ENCODE data around the gene RIPK3.

Gene RIPK3

GRCh38 chr14:24296341-24297157 is 43.2 kb downstream of the RIPK3 start:
- Histone ChIP-seq H3K9me3 (ENCODE audit: control insufficient read depth, low read length) (no peaks in the 10 kb centered on the region), H3K27me3 (ENCODE audit: control insufficient read depth, insufficient read depth, low read length) (no peaks in the 10 kb centered on the region), H3K27ac (no peak overlapping the region), H3K79me2 (peaks cover 8% of the 10 kb centered on the region), H3K4me3 (ENCODE audit: low read depth, low read length) (no peak overlapping the region), H3K36me3 (ENCODE audit: control insufficient read depth, insufficient read depth, low read length) (no peaks in the 10 kb centered on the region), H3K4me2 (ENCODE audit: low read length) (no peak overlapping the region), H3K4me1 (peaks cover 8% of the 10 kb centered on the region), H3K9ac (no peak overlapping the region), H2AFZ (no peak overlapping the region)
- peak; percentile 77 for TF ChIP-seq CTCF (IDR thresholded peaks at IDR 0.05)

DNA sequence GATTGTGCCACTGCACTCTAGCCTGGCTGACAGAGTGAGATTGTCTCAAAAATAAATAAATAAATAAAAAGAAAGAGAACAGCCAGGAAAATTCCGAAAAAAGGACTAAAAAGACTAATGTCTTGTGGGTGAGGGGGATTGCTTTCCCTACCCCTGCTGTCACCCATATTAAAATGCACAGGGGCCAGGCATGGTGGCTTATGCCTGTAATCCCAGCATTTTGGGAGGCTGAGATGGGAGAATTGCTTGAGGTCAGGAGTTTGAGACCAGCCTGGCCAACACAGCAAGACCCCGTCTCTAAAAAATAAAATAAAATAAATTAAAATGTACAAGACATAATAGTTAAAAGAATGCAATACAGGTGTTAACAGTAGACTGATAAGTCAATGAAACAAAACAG is 46.3 kb downstream of the RIPK3 start:
- Histone ChIP-seq H3K36me3 (ENCODE audit: control insufficient read depth, insufficient read depth, low read length) (no peaks in the 10 kb centered on the region), H3K9ac (no peak overlapping the region), H3K79me2 (peaks cover 5% of the 10 kb centered on the region), H3K4me3 (ENCODE audit: low read depth, low read length) (no peak overlapping the region), H3K4me1 (no peaks in the 10 kb centered on the region), H2AFZ (no peak overlapping the region), H3K4me2 (ENCODE audit: low read length) (no peak overlapping the region), H3K9me3 (ENCODE audit: control insufficient read depth, low read length) (no peaks in the 10 kb centered on the region), H3K27ac (no peak overlapping the region), H3K27me3 (ENCODE audit: control insufficient read depth, insufficient read depth, low read length) (no peaks in the 10 kb centered on the region)
- no peak for TF ChIP-seq CTCF (IDR thresholded peaks at IDR 0.05)

DNA sequence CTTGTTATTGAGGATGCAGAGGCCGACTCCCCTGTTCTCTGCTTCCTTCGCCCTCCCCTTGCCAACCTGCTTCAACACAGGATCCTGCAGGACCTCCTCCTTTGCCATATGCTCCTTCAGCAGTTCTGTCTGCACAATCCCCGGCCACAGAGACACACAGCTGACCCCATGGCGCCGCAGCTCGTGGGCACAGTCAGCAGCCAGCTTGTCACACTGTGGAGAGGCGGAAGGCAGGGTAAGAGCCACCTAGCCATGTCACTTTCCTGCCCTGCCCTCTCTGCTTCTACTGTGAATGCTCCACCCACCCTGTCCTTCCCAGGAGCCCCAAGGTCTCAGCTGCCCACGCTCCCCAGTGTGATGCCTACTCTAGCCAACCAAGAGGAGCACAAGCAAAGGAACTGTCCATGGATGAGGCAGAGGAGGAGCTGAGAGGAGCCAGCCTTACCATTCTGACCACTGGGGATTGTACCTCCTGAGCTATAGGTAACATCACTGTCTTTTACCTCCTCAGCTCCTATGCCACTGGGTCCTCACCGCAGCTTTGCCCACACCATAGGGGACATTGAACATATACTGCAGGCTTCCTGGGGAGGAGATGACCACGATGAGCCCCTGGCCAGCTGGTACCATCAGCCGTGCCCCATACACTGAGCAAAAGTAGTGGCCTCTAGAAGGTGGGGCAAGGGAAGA is 47.5 kb downstream of the RIPK3 start:
- H3K79me2 ChIP-seq = peaks cover 2% of the 10 kb centered on the region
- H2AFZ ChIP-seq = no peak overlapping the region
- H3K27me3 ChIP-seq (ENCODE audit: control insufficient read depth, insufficient read depth, low read length) = no peaks in the 10 kb centered on the region
- no peak overlapping the region for H3K9ac ChIP-seq
- no peak overlapping the region for H3K4me3 ChIP-seq (ENCODE audit: low read depth, low read length)
- no peaks in the 10 kb centered on the region for H3K4me1 ChIP-seq
- no peak overlapping the region for H3K27ac ChIP-seq
- no peaks in the 10 kb centered on the region for H3K9me3 ChIP-seq (ENCODE audit: control insufficient read depth, low read length)
- no peak for TF ChIP-seq CTCF (IDR thresholded peaks at IDR 0.05)
- no peaks in the 10 kb centered on the region for H3K36me3 ChIP-seq (ENCODE audit: control insufficient read depth, insufficient read depth, low read length)
- no peak overlapping the region for H3K4me2 ChIP-seq (ENCODE audit: low read length)

DNA sequence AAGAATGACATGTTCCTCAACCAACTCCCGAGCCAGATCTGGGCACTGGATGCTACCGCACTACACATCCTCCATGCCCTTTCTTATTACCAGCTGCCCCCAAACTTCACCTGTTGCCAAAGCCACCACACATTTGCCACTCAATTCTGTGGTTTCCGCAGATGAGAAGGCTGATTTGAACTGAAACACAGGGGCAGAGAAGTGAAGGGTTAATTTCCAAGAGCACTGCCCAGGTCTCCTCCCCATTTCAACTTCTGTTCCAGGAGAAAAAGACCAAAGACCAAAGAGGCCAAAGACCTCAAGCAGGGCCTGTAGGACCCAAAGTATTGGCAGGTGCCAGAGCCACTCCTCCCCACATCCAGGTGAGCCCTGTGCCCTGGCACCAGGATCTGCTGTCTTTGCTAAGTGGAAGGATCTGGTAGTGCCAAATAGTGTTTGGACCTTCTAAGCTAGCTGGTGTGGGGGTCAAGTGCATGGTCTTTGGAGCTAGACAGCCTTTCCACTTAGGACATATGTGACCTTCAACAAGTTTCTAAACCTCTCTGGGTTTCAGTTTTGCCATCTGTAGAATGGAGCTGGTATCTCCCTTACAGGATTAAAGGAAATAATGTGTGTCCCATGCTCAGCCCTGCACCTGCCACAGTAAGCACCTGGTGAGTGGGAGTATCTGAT is 48.2 kb downstream of the RIPK3 start:
- H3K9ac ChIP-seq = no peak overlapping the region
- peaks cover 2% of the 10 kb centered on the region for H3K79me2 ChIP-seq
- TF ChIP-seq CTCF (IDR thresholded peaks at IDR 0.05) = no peak
- no peak overlapping the region for H3K4me3 ChIP-seq (ENCODE audit: low read depth, low read length)
- H3K36me3 ChIP-seq (ENCODE audit: control insufficient read depth, insufficient read depth, low read length) = no peaks in the 10 kb centered on the region
- no peaks in the 10 kb centered on the region for H3K27me3 ChIP-seq (ENCODE audit: control insufficient read depth, insufficient read depth, low read length)
- H3K27ac ChIP-seq = no peak overlapping the region
- H2AFZ ChIP-seq = no peak overlapping the region
- H3K9me3 ChIP-seq (ENCODE audit: control insufficient read depth, low read length) = no peaks in the 10 kb centered on the region
- no peaks in the 10 kb centered on the region for H3K4me1 ChIP-seq
- H3K4me2 ChIP-seq (ENCODE audit: low read length) = no peak overlapping the region

All from parathyroid adenoma (tissue), 2 donors.